ENCODE results near the gene SERPINE3.

DNA sequence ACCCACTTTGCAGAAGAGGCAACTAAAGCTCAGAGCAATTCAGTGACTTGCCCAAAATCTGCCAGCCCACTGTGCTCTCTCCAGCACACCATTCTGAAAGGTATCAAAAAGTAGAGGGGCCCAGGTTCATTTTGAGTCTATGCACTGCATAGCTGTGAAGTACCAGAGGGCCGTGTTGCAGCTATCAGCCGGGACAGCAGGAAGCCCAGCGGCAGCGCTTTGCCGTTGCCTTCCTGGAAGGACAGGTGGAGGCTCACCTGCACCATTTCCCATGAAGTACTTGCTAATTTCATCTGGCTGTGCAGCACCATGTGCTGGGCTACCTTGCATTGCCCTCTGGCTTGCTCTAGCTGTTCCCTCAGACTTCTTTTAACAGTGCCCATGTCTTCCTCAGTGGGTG is 2.7 kb upstream of the SERPINE3 start:
- TF ChIP-seq POLR2A (IDR thresholded peaks at IDR 0.05), result no peak
- TF ChIP-seq, protein P1, sequence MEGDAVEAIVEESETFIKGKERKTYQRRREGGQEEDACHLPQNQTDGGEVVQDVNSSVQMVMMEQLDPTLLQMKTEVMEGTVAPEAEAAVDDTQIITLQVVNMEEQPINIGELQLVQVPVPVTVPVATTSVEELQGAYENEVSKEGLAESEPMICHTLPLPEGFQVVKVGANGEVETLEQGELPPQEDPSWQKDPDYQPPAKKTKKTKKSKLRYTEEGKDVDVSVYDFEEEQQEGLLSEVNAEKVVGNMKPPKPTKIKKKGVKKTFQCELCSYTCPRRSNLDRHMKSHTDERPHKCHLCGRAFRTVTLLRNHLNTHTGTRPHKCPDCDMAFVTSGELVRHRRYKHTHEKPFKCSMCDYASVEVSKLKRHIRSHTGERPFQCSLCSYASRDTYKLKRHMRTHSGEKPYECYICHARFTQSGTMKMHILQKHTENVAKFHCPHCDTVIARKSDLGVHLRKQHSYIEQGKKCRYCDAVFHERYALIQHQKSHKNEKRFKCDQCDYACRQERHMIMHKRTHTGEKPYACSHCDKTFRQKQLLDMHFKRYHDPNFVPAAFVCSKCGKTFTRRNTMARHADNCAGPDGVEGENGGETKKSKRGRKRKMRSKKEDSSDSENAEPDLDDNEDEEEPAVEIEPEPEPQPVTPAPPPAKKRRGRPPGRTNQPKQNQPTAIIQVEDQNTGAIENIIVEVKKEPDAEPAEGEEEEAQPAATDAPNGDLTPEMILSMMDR (IDR thresholded peaks at IDR 0.05 in 8 of 11, conservative IDR thresholded peaks at IDR 0.05 in 3 of 11), result no peak
